Motor neuron (in vitro differentiated cells): ENCODE measurements around the gene MAN2A2. TPM values are rescaled to one million over a fixed set of nuclear protein-coding genes. Genes with fewer than 3 reads are reported as not detected.
"Not testable (repeated sequence)": the region's sequence is repeated elsewhere in the genome, so short reads cannot be mapped to it uniquely, and the experiment has no call there.

Experiments
- ATAC-seq, 8 experiments: fragments of 200-7000 bp; cut with Tn5 transposase; replicated peaks in 6 of 8; 2 replicates each; pipeline ENCODE4 v1.8.0; 2021; ENCODE audit warnings: mild to moderate bottlenecking in 8 of 8, moderate library complexity in 8 of 8
- H3K27ac ChIP-seq, 2 donors: fragments of 250-450 bp; sonication (Bioruptor Pico); 2 replicates each; pipeline ENCODE4 v1.9.0; 2021; ENCODE audit warnings: antibody characterized with exemption in 2 of 2, mild to moderate bottlenecking in 2 of 2, moderate library complexity in 1 of 2
- H3K4me1 ChIP-seq, 2 donors: fragments of 250-450 bp; sonication (Bioruptor Pico); replicated peaks in 1 of 2; 2 replicates each; pipeline ENCODE4 v1.6.1; 2021; ENCODE audit warnings: antibody characterized with exemption in 2 of 2, mild to moderate bottlenecking in 2 of 2, moderate library complexity in 1 of 2
- H3K4me3 ChIP-seq, 5 donors: fragments of 250-450 bp; sonication (Bioruptor Pico); 2 replicates each; pipeline ENCODE4 v1.9.0; 2021; ENCODE audit warnings: antibody characterized with exemption in 5 of 5, mild to moderate bottlenecking in 5 of 5, moderate library complexity in 4 of 5
- WGBS, 10 experiments: fragments of 450-650 bp; shearing (Covaris generic); methylation state at CpG; one replicate each; pipeline ENCODE4 v1.0.0; 2022; 5-methylcytosine and 5-hydroxymethylcytosine counted together
- in situ Hi-C, 9 experiments: fragments of 400-800 bp; cut with MboI; loops; one replicate each; pipeline ENCODE4 v1.15.0; 2021; ENCODE audit warnings: low sequenced_read_pairs in 9 of 9, low pct_unique_long_range_greater_than_20kb in 2 of 9; ENCODE audit not compliant: unreplicated experiment in 9 of 9
- total RNA-seq, 8 experiments: library from RNA; unstranded; fragments of 300-600 nt; gene quantifications; 2 replicates each; pipeline versions ENCODE4 v1.2.3 to v1.2.4, GENCODE V29; 2022

Gene MAN2A2
- total RNA-seq, 8 experiments from 2014 or later = 7.7 to 37.7 (median 26.0) TPM

- H3K4me1 ChIP-seq = peaks cover 23 to 40% of the 10 kb centered on the region in 2 donors
- H3K27ac ChIP-seq = no peak overlapping the region
- no peak overlapping the region for H3K4me3 ChIP-seq
- 100% methylated on average over 2 of the region's 6 CpGs; no CpG with 5 or more reads in 9 of the 10 experiments for WGBS, 10 experiments
- in situ Hi-C loops = loop anchor here in 2 of 9 experiments (10.0 to 25.0 kb wide), 2 partner anchors 159 to 211 kb away; partner anchors contain the start of gene BLM (in 1 of the 2)
- peak in 1 of 8 experiments; percentile 1 for ATAC-seq
Observed at GRCh38 chr15:90873488-90873997, 29.6 kb upstream of the MAN2A2 start.

- Histone ChIP-seq H3K4me3 (no peak overlapping the region), H3K4me1 (peaks cover 22 to 38% of the 10 kb centered on the region in 2 donors), H3K27ac (no peak overlapping the region)
- in situ Hi-C loops = loop anchor here in 2 of 9 experiments (10.0 to 25.0 kb wide), 2 partner anchors 159 to 212 kb away; partner anchors contain the start of gene BLM (in 1 of the 2)
- peak in 4 of 8 experiments; percentile 18 to 74 (median 36) for ATAC-seq
- WGBS, 10 experiments = 47 to 71% (median 60%) methylated on average over 2 to 9 of the region's 15 CpGs; no CpG with 5 or more reads in 6 of the 10 experiments
Observed at GRCh38 chr15:90873998-90874605, 29.0 kb upstream of the MAN2A2 start.

- WGBS, 10 experiments = 71 to 100% (median 90%) methylated on average over 1 to 7 of the region's 9 CpGs; no CpG with 5 or more reads in 1 of the 10 experiments
- ATAC-seq, H3K27ac ChIP-seq, H3K4me3 ChIP-seq: not testable (repeated sequence)
- peaks cover 19 to 29% of the 10 kb centered on the region in 2 donors for H3K4me1 ChIP-seq
- in situ Hi-C loops = loop anchor here (10.0 to 25.0 kb wide), 5 partner anchors 160 to 563 kb away; partner anchors contain the start of gene BLM (in 1 of the 9)
Observed at GRCh38 chr15:90874986-90875385, 28.1 kb upstream of the MAN2A2 start.

GRCh38 chr15:90875549-90875981, 27.5 kb upstream of the MAN2A2 start:
- Histone ChIP-seq H3K4me1 (peaks cover 19 to 25% of the 10 kb centered on the region in 2 donors), H3K4me3 (no peak overlapping the region), H3K27ac (no peak overlapping the region)
- 90 to 100% (median 100%) methylated on average over 1 to 3 of the region's 12 CpGs; no CpG with 5 or more reads in 7 of the 10 experiments for whole genome bisulfite sequencing, 10 experiments
- in situ Hi-C loops = loop anchor here in 8 of 9 experiments (10.0 to 25.0 kb wide), 5 partner anchors 161 to 563 kb away; partner anchors contain the start of gene BLM (in 1 of the 8)
- ATAC-seq = no peak

GRCh38 chr15:90876046-90876445, 27.1 kb upstream of the MAN2A2 start:
- Histone ChIP-seq H3K4me3 (no peak overlapping the region), H3K27ac (no peak overlapping the region), H3K4me1 (peaks cover 19 to 25% of the 10 kb centered on the region in 2 donors)
- in situ Hi-C loops = loop anchor here in 8 of 9 experiments (10.0 to 25.0 kb wide), 5 partner anchors 161 to 564 kb away; partner anchors contain the start of gene BLM (in 1 of the 8)
- 60% methylated on average over 1 of the region's 20 CpGs; no CpG with 5 or more reads in 9 of the 10 experiments for WGBS, 10 experiments
- ATAC-seq = no peak

- H3K4me1 ChIP-seq = peaks cover 19 to 25% of the 10 kb centered on the region in 2 donors
- no peak overlapping the region for H3K27ac ChIP-seq
- 80 to 100% (median 91%) methylated on average over 1 to 12 of the region's 15 CpGs; no CpG with 5 or more reads in 2 of the 10 experiments for WGBS, 10 experiments
- no peak overlapping the region for H3K4me3 ChIP-seq
- in situ Hi-C loops = loop anchor here in 8 of 9 experiments (10.0 to 25.0 kb wide), 5 partner anchors 162 to 564 kb away; partner anchors contain the start of gene BLM (in 1 of the 8)
- no peak for ATAC-seq
Observed at GRCh38 chr15:90876512-90877170, 26.5 kb upstream of the MAN2A2 start.

- no peak overlapping the region for H3K4me3 ChIP-seq
- no peak overlapping the region for H3K27ac ChIP-seq
- peaks cover 18 to 22% of the 10 kb centered on the region in 2 donors for H3K4me1 ChIP-seq
- in situ Hi-C loops = loop anchor here in 8 of 9 experiments (10.0 to 25.0 kb wide), 5 partner anchors 163 to 565 kb away; partner anchors contain the start of gene BLM (in 1 of the 8)
- WGBS, 10 experiments = 100% methylated on average over 2 of the region's 14 CpGs; no CpG with 5 or more reads in 9 of the 10 experiments
- no peak for ATAC-seq
Observed at GRCh38 chr15:90877315-90877714, 25.8 kb upstream of the MAN2A2 start.

- in situ Hi-C loops = loop anchor here in 8 of 9 experiments (10.0 to 25.0 kb wide), 5 partner anchors 163 to 566 kb away; partner anchors contain the start of gene BLM (in 1 of the 8)
- H3K4me3 ChIP-seq = no peak overlapping the region
- H3K27ac ChIP-seq = no peak overlapping the region
- H3K4me1 ChIP-seq = peaks cover 11 to 15% of the 10 kb centered on the region in 2 donors
- WGBS, 10 experiments = 93 to 100% (median 100%) methylated on average over 1 to 8 of the region's 14 CpGs; no CpG with 5 or more reads in 4 of the 10 experiments
- ATAC-seq = no peak
Observed at GRCh38 chr15:90877996-90878395, 25.1 kb upstream of the MAN2A2 start.

GRCh38 chr15:90878660-90879059, 24.4 kb upstream of the MAN2A2 start:
- ATAC-seq = no peak
- in situ Hi-C loops = loop anchor here in 8 of 9 experiments (10.0 to 25.0 kb wide), 5 partner anchors 164 to 566 kb away; partner anchors contain the start of gene BLM (in 1 of the 8)
- 91% methylated on average over 4 of the region's 15 CpGs; no CpG with 5 or more reads in 9 of the 10 experiments for WGBS, 10 experiments
- Histone ChIP-seq H3K4me1 (peaks cover 7 to 12% of the 10 kb centered on the region in 2 donors), H3K4me3 (no peak overlapping the region), H3K27ac (no peak overlapping the region)

GRCh38 chr15:90879730-90880366, 23.3 kb upstream of the MAN2A2 start:
- 100% methylated on average over 1 to 3 of the region's 35 CpGs; no CpG with 5 or more reads in 7 of the 10 experiments for WGBS, 10 experiments
- ATAC-seq = no peak
- H3K4me1 ChIP-seq = peaks cover 0 to 12% of the 10 kb centered on the region in 2 donors
- in situ Hi-C loops = loop anchor here in 8 of 9 experiments (10.0 to 25.0 kb wide), 6 partner anchors 165 to 568 kb away; partner anchors contain the start of gene BLM (in 1 of the 8)
- H3K27ac ChIP-seq = no peak overlapping the region
- H3K4me3 ChIP-seq = no peak overlapping the region

GRCh38 chr15:90880381-90881145, 22.5 kb upstream of the MAN2A2 start:
- Histone ChIP-seq H3K27ac (no peak overlapping the region), H3K4me1 (peaks cover 0 to 15% of the 10 kb centered on the region in 2 donors), H3K4me3 (no peak overlapping the region)
- ATAC-seq = no peak
- 100% methylated on average over 1 to 2 of the region's 16 CpGs; no CpG with 5 or more reads in 8 of the 10 experiments for WGBS, 10 experiments
- in situ Hi-C loops = loop anchor here in 8 of 9 experiments (10.0 to 25.0 kb wide), 5 partner anchors 218 to 568 kb away; no protein-coding TSS in a partner anchor
